ENCODE results near the gene TBCA.

Gene TBCA

DNA sequence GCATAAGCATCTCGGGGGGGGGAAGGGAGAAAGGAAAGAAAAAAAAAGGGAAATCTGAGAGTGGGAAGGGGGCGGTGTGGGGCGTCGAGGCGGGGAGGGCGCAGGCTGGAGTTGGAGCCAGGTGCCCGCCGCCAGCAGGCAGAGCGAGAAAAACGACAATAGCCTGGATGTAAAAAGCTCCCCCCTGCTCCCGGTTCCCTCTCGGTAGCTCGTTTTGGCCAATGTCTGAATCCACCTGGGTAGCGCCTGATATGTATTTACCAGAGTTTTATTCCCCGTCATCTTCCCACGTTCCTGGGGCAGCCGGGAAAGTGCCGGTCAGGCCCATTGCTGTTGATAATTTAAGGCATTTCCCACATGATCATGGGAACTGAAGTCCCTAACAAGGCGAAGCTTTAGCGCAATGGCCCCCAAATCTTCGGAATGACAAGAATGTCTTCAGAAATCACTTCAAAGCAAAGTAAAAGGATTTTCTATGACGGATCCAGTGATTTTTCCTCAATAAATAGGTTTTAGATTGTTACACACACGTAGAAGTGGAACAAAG, 134.7 kb downstream of the TBCA start:
- Histone ChIP-seq H2AFZ (ENCODE audit: low read length) (no peak overlapping the region), H3K4me3 (ENCODE audit: low read length, poor library complexity, severe bottlenecking) (no peak overlapping the region), H3F3A (ENCODE audit: low read depth) (no peaks in the 10 kb centered on the region), H4K20me1 (ENCODE audit: insufficient read depth, low read length, poor library complexity, severe bottlenecking) (no peaks in the 10 kb centered on the region), H3K79me2 (ENCODE audit: insufficient read depth, low read length) (no peaks in the 10 kb centered on the region), H3K9ac (ENCODE audit: low read depth, low read length, poor library complexity, severe bottlenecking) (no peak overlapping the region), H3K36me3 (ENCODE audit: insufficient read depth, low read length) (no peaks in the 10 kb centered on the region), H3K27me3 (ENCODE audit: insufficient read depth, low read length, poor library complexity, severe bottlenecking) (no peaks in the 10 kb centered on the region), H3K9me2 (replicated peaks; ENCODE audit: low read depth, low read length) (no peaks in the 10 kb centered on the region), H3K9me3 (ENCODE audit: insufficient read depth, low read depth, low read length) (no peaks in the 10 kb centered on the region), H3K4me1 (ENCODE audit: insufficient read depth, low read length, poor library complexity, severe bottlenecking) (no peaks in the 10 kb centered on the region), H3K4me2 (ENCODE audit: low read depth, low read length, poor library complexity, severe bottlenecking) (no peak overlapping the region)
- TF ChIP-seq, protein P1, sequence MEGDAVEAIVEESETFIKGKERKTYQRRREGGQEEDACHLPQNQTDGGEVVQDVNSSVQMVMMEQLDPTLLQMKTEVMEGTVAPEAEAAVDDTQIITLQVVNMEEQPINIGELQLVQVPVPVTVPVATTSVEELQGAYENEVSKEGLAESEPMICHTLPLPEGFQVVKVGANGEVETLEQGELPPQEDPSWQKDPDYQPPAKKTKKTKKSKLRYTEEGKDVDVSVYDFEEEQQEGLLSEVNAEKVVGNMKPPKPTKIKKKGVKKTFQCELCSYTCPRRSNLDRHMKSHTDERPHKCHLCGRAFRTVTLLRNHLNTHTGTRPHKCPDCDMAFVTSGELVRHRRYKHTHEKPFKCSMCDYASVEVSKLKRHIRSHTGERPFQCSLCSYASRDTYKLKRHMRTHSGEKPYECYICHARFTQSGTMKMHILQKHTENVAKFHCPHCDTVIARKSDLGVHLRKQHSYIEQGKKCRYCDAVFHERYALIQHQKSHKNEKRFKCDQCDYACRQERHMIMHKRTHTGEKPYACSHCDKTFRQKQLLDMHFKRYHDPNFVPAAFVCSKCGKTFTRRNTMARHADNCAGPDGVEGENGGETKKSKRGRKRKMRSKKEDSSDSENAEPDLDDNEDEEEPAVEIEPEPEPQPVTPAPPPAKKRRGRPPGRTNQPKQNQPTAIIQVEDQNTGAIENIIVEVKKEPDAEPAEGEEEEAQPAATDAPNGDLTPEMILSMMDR (conservative IDR thresholded peaks at IDR 0.05; ENCODE audit: low read length): no peak
- no peak for TF ChIP-seq EZH2phosphoT487 (IDR thresholded peaks at IDR 0.05; ENCODE audit: borderline replicate concordance)
